Dermis microvascular lymphatic vessel endothelial cell (primary cell): ENCODE results near the gene IFT74. TPM values are rescaled to one million over a fixed set of nuclear protein-coding genes. Genes with fewer than 3 reads are reported as not detected.
"Not testable (repeated sequence)": the region's sequence is repeated elsewhere in the genome, so short reads cannot be mapped to it uniquely, and the experiment has no call there.

Experiments
- DNase-seq, 2 donors: peaks; one replicate each; pipeline versions ENCODE4 v3.0.0 to v3.0.0-alpha.2; 2010; ENCODE audit warnings: low read depth in 2 of 2
- total RNA-seq: library from RNA; depleted of rRNA; stranded (reverse); fragments of >200 nt; gene quantifications from 2 replicates; pipeline ENCODE4 v1.2.1, GENCODE V29; 2014

The IFT74 gene
- total RNA-seq, 1 donor from 2014 or later: 5.4 TPM

DNA sequence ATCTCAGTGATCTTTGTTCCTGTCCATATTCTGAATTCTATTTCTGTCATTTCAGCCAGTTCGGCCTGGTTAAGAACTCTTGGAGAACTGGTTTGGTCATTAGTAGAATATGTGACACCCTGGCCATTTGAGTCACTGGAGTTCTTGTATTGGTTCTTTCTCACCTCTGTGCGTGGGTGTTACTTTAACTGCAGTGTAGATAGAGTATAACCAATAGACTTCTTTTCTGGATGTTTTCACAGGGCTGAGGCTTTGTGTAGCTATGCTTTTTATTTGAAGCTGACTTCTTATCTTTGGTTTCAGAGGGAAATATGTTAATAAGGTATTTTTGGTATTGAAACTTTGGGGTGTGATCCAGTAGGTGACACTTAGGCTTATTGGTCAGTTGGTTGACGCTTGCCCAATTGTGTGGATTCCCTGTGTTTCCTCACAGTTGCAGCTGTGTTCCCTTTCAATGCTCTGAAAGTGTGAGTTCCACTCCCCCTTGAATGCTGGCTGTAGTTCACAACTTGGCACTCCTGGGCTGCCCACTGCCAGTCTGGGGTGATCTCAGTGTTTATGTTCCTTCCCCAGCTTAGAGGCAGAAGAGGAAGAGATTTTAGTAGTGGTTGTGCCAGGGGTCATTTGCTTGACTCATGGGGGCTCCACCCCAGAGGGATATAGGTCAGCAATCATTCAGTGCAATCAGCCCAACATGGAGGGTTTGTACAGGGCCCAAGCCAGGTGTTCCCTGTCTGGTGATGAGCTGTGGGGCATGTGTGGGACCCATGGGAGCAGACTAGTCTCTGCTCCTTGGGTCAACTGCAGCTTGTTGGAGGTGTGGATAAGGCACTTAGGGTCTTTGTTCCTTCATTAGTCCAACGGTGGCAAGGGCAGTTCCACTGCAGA lies 117.9 kb downstream of the IFT74 start:
- no peak for DNase-seq

DNA sequence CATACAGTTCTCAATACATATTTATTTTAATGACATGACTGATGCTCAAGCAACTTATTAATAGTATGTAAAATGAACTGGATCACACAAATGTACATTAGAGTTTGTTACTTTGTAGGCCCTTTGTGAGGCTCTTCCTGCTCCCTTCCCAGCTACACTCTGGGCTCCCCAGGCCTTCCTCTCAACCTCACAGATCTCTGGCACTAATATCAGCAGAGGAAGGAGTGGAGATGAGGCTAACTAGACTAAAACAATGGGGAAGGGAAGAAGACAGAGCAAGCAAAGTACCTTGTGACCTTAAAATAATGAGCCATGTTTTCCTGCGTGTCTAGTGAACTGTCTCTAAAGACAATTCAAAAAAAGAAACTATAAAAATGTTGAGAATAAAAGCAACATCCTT lies 122.5 kb downstream of the IFT74 start:
- peak; percentile 27 to 91 for DNase-seq

DNA sequence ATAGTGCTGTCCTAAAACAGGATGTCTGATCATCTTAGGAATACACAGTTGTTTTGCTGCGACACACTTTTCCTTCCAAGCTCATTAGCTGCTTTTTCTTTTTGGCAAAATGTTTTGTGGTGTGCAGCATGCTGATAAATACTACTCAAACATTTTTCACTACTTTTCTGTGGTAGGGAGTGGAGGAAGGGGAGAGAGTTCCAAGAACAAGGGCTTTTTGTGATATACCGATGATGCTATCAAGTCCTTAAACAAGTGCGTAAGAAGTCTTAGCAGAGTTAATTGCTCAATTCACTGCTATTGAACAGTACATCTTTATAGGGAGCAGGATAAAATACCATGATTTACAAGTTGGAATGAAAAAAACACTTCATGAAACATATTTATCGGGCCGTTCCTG lies 129.2 kb downstream of the IFT74 start:
- no peak for DNase-seq

DNA sequence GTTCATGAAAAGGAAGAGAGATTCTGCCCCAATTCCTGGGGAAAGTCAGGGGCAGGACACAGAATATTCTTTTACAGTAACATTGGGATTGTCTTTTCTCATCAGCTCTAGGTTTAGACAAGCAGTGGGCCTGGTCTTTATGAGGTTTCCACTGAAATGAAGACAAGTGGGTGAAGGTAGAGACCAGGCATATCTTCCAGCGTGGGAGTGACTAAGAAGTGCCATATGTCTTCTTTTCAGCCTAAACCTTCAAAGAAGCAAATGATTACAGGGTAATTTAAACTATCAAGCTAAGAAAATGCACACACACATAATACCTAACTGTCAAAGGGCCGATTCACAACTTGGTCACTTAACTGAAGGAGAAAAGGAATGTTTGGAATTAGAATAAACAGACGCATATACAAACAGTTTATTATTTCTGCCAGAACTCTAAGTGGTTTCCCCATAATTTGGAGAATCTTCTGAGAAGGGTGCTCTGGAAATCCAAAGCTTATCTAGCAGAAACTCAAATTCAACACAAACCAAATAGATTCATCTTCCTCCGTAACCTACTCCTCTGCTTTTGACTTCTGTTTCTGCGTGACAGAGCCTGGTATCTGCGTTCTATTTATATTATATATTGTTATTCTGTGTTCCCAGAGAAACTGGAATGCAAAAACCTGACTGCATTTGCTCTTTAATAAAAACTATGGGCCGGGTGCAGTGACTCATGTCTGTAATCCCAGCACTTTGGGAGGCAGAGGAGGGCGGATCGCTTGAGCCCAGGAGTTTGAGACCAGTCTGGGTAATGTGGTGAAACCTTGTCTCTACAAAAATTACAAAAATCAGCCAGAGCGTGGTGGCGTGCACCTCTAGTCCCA lies 130.8 kb downstream of the IFT74 start:
- DNase-seq: no peak

DNA sequence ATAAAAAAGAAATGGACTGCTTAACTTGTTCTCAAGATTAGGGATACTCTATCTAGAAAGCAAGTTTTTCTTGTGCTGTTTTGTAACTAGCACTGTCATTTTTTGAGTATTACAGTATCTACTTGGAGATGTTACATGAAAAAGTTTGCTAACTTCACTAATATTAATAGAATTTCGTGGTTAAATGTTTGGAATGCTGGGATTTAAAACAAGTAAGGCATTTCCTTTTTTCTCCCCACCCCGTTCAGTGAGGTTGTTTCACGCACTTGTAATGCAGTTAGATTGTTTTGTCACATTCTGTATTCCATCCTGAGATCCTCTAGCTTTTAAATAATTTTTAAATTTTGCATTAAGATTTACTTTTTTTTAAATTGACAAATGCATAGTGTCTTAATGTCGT lies 132.8 kb downstream of the IFT74 start:
- DNase-seq: peak; percentile 13 to 16

DNA sequence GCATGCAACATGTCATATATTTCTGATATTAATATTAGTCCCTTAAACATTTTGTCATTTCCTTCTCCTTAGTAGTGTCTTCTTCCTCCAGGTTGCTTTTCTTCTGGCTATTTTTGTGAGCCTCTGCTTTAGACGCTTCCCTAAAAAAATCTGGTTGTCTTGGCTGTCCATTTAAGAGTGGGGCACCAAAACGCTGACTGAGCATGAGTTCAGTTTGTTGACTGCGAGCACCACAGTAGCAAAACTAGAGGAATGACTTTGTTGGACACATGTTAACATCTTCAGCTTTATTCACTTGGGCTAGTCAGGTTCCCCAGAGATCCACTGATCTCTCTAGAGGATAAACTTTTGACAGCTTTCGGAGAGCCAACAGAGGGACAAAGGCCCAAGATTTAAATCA lies 133.5 kb downstream of the IFT74 start:
- no peak for DNase-seq

DNA sequence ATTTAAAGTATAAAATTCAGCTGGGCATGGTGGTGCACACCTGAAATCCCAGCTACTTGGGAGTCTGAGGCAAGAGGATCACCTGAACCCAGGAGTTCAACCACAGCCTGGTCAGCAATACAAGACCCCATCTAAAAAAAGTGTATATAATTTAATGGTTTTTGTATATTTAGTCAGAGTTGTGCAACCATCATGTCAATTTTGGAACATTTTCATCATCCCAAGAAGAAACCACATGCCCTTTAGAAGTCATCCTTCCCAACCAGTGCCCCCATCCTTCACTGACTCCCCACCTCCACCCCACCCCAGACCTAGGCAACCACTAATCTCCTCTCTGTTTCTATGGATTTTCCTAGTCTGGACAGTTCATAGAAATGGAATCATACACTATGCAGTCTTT lies 134.0 kb downstream of the IFT74 start:
- DNase-seq: no peak

DNA sequence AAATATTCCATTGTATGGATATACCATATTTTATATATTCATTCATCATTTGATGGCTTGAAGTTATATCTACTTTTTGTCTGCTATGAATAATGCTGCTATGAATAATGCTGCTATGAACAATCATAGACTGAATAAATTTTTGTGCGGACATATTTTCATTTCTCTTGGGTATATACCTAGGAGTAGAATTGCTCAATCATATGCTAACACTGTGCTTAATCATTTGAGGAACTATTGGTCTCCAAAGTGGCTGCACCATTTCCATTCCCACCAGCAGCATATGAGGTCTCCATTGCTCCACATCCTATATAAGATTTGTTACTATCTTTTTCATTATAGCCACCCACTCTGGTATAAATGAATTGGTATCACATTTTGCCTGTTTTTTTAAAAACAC lies 134.5 kb downstream of the IFT74 start:
- no peak for DNase-seq

DNA sequence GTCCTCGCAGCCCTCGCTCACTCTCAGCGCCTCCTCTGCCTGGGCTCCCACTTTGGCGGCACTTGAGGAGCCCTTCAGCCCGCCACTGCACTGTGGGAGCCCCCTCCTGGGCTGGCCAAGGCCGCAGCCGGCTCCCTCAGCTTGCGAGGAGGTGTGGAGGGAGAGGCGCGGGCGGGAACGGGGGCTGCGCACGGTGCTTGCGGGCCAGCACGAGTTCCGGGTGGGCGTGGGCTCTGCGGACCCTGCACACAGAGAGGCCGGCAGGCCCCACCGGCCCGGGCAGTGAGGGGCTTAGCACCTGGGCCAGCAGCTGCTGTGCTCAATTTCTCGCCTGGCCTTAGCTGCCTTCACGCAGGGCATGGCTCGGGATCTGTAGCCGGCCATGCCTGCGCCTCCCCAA lies 136.3 kb downstream of the IFT74 start:
- DNase-seq: not testable (repeated sequence)

DNA sequence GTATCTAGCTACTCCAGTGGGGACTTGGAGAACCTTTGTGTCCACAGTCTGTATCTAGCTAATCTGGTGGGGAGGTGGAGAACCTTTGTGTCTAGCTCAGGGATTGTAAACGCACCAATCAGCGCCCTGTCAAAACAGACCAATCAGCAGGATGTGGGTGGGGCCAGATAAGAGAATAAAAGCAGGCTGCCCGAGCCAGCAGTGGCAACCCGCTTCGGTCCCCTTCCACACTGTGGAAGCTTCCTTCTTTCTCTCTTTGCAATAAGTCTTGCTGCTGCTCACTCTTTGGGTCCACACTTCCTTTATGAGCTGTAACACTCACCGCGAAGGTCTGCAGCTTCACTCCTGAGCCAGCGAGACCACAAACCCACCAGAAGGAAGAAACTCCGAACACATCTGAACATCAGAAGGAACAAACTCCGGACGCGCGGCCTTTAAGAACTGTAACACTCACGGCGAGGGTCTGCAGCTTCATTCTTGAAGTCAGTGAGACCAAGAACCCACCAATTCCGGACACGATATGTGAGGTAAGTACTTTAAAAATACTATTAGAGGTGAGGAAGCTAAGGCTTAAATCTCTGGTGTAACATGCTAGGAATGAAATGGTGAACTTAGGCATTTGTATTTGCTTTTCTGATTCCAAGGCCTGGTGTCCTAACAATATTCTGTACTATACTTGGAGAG lies 137.3 kb downstream of the IFT74 start:
- not testable (repeated sequence) for DNase-seq

DNA sequence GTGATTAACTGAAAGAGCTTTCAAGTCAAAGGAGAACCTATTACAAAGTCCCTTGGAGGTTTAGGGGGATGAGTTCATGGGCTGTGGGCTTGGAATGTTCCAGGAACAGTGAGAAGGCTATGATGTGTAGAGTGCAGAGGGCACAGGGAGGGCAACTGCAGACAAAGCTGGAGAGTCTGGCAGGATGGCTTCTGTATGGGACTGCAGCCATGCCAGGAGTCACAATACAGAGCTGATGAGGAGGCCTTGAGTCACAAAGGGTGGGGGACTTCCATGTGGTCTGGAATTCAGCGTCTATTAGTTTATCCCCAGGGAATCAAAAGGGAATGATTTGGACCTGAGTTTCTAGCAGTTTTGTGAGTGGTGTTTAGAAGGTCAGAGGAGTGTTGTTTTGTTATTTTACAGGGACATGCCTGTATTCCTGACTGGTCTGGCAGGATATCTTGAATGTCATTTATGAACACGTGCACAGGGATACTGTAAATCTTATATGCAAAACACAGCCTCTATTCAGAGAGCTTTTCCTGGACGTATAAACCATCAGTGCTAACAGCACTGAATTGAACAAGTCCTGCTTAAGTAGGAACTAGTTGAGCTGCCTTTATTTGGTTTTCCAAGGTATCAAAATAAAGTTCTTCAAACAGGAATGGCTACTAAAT lies 138.6 kb downstream of the IFT74 start:
- DNase-seq: peak in 1 of 2 donors; percentile 90

DNA sequence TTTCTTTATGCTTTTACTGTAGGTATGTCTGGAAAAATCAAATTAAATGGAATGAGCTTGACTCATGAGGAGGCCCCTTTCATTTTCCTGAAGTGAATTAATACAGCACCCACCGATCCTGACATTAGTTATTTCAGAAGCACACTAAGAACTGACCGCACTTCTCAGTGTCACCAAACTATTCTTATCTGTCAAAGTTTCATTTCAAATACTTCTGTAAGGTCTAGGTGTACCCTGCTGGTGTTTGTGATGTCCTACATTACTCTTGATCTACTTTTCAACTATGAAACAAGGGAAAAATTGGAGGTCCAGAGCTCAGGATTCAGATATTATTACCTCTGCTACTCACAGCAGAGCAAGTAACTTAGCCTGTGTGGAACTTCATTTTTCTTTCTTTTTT lies 151.0 kb downstream of the IFT74 start:
- no peak for DNase-seq

DNA sequence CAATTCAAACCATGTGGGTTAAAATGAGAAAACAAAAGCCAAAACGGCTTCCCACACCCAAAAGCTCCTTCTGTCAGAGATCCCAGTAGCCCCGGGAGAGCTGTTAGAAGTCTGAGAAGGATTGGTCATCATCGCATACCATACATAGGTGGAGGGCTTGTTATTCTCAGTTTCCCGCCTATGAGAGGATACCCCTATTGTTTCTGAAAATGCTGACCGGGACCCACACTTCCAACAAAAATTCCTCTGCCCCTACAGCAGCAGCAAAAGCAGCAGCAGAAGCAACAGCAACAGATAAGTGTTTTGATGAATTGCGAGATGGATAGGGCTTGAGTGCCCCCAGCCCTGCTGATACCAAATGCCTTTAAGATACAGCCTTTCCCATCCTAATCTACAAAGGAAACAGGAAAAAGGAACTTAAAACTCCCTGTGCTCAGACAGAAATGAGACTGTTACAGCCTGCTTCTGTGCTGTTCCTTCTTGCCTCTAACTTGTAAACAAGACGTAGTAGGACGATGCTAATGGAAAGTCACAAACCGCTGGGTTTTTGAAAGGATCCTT lies 152.8 kb downstream of the IFT74 start, which contains the start of gene TEK:
Gene TEK (plus strand): TSS at position 245 of the 561 bp plus-strand sequence. CDS start 366 bp downstream, outside the sequence.
- peak in 1 of 2 donors; percentile 81 for DNase-seq

DNA sequence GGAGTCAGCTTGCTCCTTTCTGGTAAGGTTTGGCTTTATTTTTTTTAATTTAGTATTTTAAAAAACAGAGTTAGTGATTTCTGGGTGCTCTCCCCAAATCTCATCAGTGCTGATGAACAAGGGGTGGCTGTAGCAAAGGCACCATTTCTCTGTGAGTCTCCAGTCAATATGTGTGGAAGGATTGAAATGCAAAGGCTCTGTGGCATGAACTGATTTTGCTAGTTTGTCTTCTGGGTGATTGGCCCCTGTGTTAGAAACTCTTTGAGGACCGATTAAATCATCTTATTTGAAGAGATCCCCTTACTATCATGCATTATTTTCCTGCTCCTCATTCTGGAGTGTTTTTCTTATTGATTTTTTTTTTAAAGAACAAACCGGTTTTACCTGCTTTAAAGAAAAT lies 153.4 kb downstream of the IFT74 start:
- peak in 1 of 2 donors; percentile 51 for DNase-seq

DNA sequence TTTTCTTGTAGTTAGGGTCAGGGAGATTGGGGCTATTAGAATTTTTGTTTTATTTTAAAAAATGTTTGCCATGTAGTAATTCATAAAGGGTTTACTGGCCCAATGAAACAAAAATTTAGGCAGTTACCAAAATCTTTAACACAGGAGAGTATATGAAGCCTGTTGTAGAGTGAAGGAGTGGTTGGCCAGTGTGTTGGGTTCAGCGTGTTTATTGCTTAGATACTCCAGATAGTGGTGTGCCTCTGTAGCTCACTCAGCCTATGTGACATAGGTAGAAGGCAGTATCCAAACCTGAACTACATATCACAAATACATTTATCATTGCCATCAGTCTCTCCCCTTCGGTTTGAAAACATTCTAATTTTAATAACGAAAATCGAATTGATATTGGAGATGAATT lies 154.0 kb downstream of the IFT74 start:
- peak; percentile 50 to 76 for DNase-seq

DNA sequence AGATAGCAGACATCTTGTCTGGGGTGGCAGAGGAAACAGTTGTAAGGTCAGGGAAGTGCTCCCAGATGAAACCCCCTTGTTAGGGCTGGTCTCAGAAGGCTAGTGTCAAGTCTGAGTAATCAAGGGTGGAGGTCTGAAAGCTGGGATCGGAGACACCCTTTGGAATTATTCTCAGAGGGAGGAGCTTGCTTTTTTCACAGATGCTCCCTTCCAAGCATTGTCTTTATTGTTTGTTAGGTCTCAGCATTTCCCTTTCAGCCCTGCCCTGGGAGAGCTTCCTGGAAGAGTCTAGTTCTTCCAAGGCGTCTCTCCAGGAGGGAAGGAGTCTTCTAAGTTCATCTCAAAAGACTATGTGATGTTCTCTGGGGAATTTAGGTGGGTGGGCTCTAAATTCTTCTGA lies 156.0 kb downstream of the IFT74 start:
- DNase-seq: peak in 1 of 2 donors; percentile 39

Other genes starting within 250 kb of the IFT74 start
- gene CAAP1, start 63.6 kb upstream of the IFT74 start, total RNA-seq: 10.9 and 11.5 TPM in 2 replicates
- gene PLAA, start 9.2 kb upstream of the IFT74 start, total RNA-seq: 36.0 and 38.6 TPM in 2 replicates
- not detected in 2 replicates for gene LRRC19, start 49.3 kb downstream of the IFT74 start, total RNA-seq
- 147 and 167 TPM in 2 replicates for gene TEK, start 152.8 kb downstream of the IFT74 start, total RNA-seq